CD8-positive, alpha-beta memory T cell (primary cell): ENCODE results near the gene SLC30A9. TPM values are rescaled to one million over a fixed set of nuclear protein-coding genes. Genes with fewer than 3 reads are reported as not detected.

Source experiments
- CTCF ChIA-PET: fragments of 350-600 bp; sonication (Branson Sonifier 250); formaldehyde crosslinking; loops from one replicate; lab custom pipeline; 2021; ENCODE audit warnings: antibody characterized with exemption; lab: Charles Lee
- POLR2A ChIA-PET: fragments of 350-600 bp; sonication (Branson Sonifier 250); formaldehyde crosslinking; loops from one replicate; lab custom pipeline; 2021; ENCODE audit warnings: antibody characterized with exemption; lab: Charles Lee
- DNase-seq, 5 donors: peaks; one replicate each; pipeline versions ENCODE4 v3.0.0 to v3.0.0-alpha.2; 2020 to 2022; ENCODE audit warnings: mixed read lengths in 1 of 5
- H3K27ac ChIP-seq: one replicate; pipeline ENCODE4 v1.7.0; 2013; ENCODE audit warnings: low read depth, mild to moderate bottlenecking, low read length, moderate library complexity
- H3K27me3 ChIP-seq: 2 replicates; pipeline ENCODE4 v1.7.0; 2013; ENCODE audit warnings: low read length, mild to moderate bottlenecking; ENCODE audit not compliant: insufficient read depth, poor library complexity, severe bottlenecking
- H3K36me3 ChIP-seq: 2 replicates; pipeline ENCODE4 v1.7.0; 2013; ENCODE audit warnings: mild to moderate bottlenecking, low read length, moderate library complexity; ENCODE audit not compliant: insufficient read depth
- H3K4me1 ChIP-seq: 2 replicates; pipeline ENCODE4 v1.7.0; 2013; ENCODE audit warnings: mild to moderate bottlenecking, low read length, moderate library complexity; ENCODE audit not compliant: insufficient read depth
- H3K4me3 ChIP-seq: 2 replicates; pipeline ENCODE4 v1.7.0; 2013; ENCODE audit warnings: mild to moderate bottlenecking, low read length
- H3K9me3 ChIP-seq: 2 replicates; pipeline ENCODE4 v1.7.0; 2013; ENCODE audit warnings: mild to moderate bottlenecking, low read length
- H3K27ac Mint-ChIP-seq, 8 donors: one replicate each; pipeline ENCODE4 v1.8.0; 2020 to 2021; ENCODE audit warnings: mixed read lengths in 8 of 8, mild to moderate bottlenecking in 6 of 8, inconsistent platforms in 3 of 8, moderate library complexity in 3 of 8
- H3K27me3 Mint-ChIP-seq, 2 donors: one replicate each; pipeline ENCODE4 v1.8.0; 2020 to 2021; ENCODE audit warnings: mixed read lengths in 2 of 2, mild to moderate bottlenecking in 1 of 2, moderate library complexity in 1 of 2
- H3K36me3 Mint-ChIP-seq, 3 donors: one replicate each; pipeline ENCODE4 v1.8.0; 2020 to 2021; ENCODE audit warnings: mixed read lengths in 3 of 3, inconsistent platforms in 1 of 3, mild to moderate bottlenecking in 1 of 3
- H3K4me1 Mint-ChIP-seq, 3 donors: one replicate each; pipeline ENCODE4 v1.8.0; 2020 to 2021; ENCODE audit warnings: mixed read lengths in 3 of 3, inconsistent platforms in 1 of 3, mild to moderate bottlenecking in 1 of 3
- H3K4me3 Mint-ChIP-seq, 7 donors: one replicate each; pipeline ENCODE4 v1.8.0; 2020 to 2021; ENCODE audit warnings: mixed read lengths in 7 of 7, mild to moderate bottlenecking in 6 of 7, moderate library complexity in 4 of 7, inconsistent platforms in 2 of 7
- H3K9me3 Mint-ChIP-seq, 5 donors: one replicate each; pipeline ENCODE4 v1.8.0; 2020 to 2022; ENCODE audit warnings: mixed read lengths in 5 of 5, mild to moderate bottlenecking in 3 of 5, moderate library complexity in 2 of 5, inconsistent platforms in 1 of 5
- polyA plus RNA-seq: library from polyadenylated mRNA; unstranded; fragments of 300-500 nt; fragmentation: Illumina TruSeq; gene quantifications from one replicate; pipeline ENCODE4 v1.2.3, GENCODE V29; 2021
- total RNA-seq, 2 experiments: library from RNA; stranded (reverse); gene quantifications; one replicate each; pipeline ENCODE4 v1.2.3, GENCODE V29; 2021

Gene SLC30A9
- total and polyA plus RNA-seq, 3 experiments from 2014 or later: 32.9 to 56.7 (median 54.3) TPM

DNA sequence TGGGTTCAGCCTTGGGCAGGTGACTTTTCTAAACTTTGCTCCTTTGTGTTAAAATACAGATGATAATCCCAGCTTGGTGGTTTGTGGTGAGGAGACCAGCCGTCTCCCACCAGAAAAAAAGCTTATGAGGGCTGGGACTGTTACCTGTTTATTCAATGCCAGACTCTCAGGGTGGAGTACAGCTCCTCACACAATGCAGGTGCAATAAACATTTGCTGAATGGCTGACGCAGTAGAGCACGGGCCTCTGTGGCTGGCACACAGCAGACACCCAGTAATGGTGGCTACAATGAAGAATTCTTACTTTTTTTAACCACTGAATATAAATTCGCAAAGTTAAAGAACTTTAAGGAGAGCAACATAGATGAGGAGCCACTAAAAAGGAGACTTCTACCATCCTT, 131.9 kb downstream of the SLC30A9 start:
- Histone ChIP-seq H3K9me3 (no peaks in the 10 kb centered on the region), H3K27me3 (no peaks in the 10 kb centered on the region), H3K4me3 (no peak overlapping the region), H3K36me3 (no peaks in the 10 kb centered on the region), H3K4me1 (no peaks in the 10 kb centered on the region), H3K27ac (no peak overlapping the region)
- CTCF ChIA-PET: no interaction called here
- no peak overlapping the region for H3K4me3 Mint-ChIP-seq
- H3K9me3 Mint-ChIP-seq: peaks cover 0 to 3% (median 0%) of the 10 kb centered on the region in 5 donors
- POLR2A ChIA-PET: no interaction called here
- H3K36me3 Mint-ChIP-seq: peaks cover 0 to 9% (median 1%) of the 10 kb centered on the region in 3 donors
- H3K4me1 Mint-ChIP-seq: no peaks in the 10 kb centered on the region
- no peak overlapping the region for H3K27ac Mint-ChIP-seq
- peaks cover 8 to 10% of the 10 kb centered on the region in 2 donors for H3K27me3 Mint-ChIP-seq
- no peak for DNase-seq

DNA sequence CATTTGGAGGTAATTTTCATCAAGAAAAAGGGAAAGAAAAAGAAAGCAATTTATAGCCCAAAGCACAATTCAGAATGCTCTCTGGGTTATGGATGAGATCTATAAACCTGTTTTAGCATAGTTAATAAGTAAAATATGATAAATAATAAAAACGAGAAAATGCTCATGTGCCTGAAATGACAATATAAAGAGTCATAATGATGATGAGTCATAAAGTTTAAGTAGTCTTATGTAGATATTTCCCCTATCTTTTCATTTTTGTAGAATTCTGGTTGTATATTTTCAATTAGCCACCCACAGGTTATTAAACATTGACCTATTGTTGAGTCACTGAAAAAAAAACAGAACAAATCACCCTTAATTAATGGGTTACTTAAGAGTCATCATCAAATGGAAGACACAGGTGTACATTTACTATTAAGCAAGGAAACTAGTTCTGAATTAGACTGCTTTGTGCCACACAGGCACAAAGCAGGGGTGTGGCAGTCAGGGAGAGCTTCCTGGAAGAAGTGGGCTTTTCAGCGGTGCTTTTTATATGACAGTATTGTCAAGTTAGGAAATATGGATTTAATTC, 132.8 kb downstream of the SLC30A9 start:
- ChIA-PET POLR2A (no interaction called here), CTCF (interaction anchor here (0.7 kb wide), 1 partner anchor 304 kb away, joined by 3 read pairs; no protein-coding TSS in a partner anchor)
- peaks cover 0 to 7% (median 1%) of the 10 kb centered on the region in 3 donors for H3K36me3 Mint-ChIP-seq
- H3K4me3 Mint-ChIP-seq: no peak overlapping the region
- peak overlapping the region in 1 of 8 donors; percentile 44 for H3K27ac Mint-ChIP-seq
- no peak for DNase-seq
- H3K9me3 Mint-ChIP-seq: peaks cover 0 to 3% (median 0%) of the 10 kb centered on the region in 5 donors
- Histone ChIP-seq H3K4me1 (no peaks in the 10 kb centered on the region), H3K9me3 (no peaks in the 10 kb centered on the region), H3K36me3 (no peaks in the 10 kb centered on the region), H3K4me3 (no peak overlapping the region), H3K27ac (no peak overlapping the region), H3K27me3 (no peaks in the 10 kb centered on the region)
- H3K4me1 Mint-ChIP-seq: no peaks in the 10 kb centered on the region
- peaks cover 8 to 10% of the 10 kb centered on the region in 2 donors for H3K27me3 Mint-ChIP-seq

DNA sequence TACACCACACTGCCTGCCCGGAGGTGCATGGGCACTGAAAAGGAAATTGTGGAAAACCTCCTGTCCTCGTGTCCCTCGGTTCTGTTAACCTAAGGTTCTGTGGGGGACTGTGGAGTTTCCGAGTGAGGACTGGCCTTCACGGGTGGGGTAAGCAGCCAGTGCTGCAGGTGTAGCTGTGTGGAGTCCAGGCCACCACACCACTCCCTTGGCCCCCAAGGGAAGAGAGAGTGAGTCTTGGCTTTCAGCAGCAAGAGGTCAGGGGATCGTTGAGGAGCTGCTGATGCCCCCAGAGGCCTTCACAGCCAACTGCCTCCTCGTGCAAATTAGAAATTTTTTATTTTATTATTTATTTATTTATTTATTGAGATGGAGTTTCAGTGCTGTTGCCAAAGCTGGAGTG, 141.8 kb downstream of the SLC30A9 start:
- no peaks in the 10 kb centered on the region for H3K4me1 Mint-ChIP-seq
- Histone ChIP-seq H3K36me3 (no peaks in the 10 kb centered on the region), H3K27me3 (no peaks in the 10 kb centered on the region), H3K27ac (no peak overlapping the region), H3K4me1 (no peaks in the 10 kb centered on the region), H3K9me3 (no peaks in the 10 kb centered on the region), H3K4me3 (no peak overlapping the region)
- H3K9me3 Mint-ChIP-seq: no peaks in the 10 kb centered on the region
- H3K36me3 Mint-ChIP-seq: no peaks in the 10 kb centered on the region
- CTCF ChIA-PET: no interaction called here
- no peaks in the 10 kb centered on the region for H3K27me3 Mint-ChIP-seq
- DNase-seq: no peak
- H3K27ac Mint-ChIP-seq: no peak overlapping the region
- POLR2A ChIA-PET: no interaction called here
- no peak overlapping the region for H3K4me3 Mint-ChIP-seq

DNA sequence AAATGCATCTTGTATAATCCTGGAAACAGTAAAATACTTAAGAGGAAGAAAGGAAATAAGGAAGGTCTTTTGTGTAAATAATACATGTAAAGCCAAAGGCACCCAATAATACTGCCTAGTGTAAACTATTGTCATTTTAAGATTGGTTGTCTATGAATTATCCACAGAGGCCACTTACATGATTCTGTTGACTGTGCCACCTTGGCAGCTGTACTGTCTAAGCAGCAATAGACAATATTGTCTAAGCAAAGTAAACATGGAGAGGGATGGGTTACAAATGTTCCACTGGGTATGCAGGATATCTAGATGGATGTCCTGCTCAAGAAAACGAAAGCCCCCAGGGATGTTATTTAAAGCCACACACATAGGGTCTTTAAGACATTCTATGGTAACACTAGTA, 142.7 kb downstream of the SLC30A9 start:
- no peak overlapping the region for H3K27ac ChIP-seq
- no peaks in the 10 kb centered on the region for H3K4me1 ChIP-seq
- DNase-seq: no peak
- Mint-ChIP-seq H3K9me3 (no peaks in the 10 kb centered on the region), H3K27me3 (peaks cover 0 to 1% of the 10 kb centered on the region in 2 donors), H3K4me3 (no peak overlapping the region), H3K36me3 (no peaks in the 10 kb centered on the region), H3K4me1 (no peaks in the 10 kb centered on the region), H3K27ac (no peak overlapping the region)
- POLR2A ChIA-PET: no interaction called here
- CTCF ChIA-PET: no interaction called here
- H3K9me3 ChIP-seq: no peaks in the 10 kb centered on the region
- no peak overlapping the region for H3K4me3 ChIP-seq
- no peaks in the 10 kb centered on the region for H3K27me3 ChIP-seq
- no peaks in the 10 kb centered on the region for H3K36me3 ChIP-seq

DNA sequence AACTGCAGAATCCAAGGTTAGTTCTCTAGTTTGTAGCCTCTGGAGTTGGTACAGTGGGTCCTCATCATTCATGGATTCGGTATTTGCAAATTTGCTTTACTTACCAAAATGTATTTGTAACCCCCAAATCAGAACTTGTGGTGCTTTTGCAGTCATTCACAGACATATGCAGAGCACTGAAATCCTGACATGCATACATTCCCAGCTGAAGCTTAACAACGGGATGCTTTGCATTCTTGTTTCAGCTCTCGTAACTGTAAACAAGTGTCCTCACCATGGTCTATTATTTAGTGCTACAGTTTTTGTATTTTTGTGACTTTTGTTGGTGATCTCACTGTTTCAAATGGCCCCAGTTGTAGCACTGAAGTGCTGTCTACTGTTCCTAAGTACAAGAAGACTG, 146.0 kb downstream of the SLC30A9 start:
- no peaks in the 10 kb centered on the region for H3K9me3 ChIP-seq
- H3K4me1 ChIP-seq: no peaks in the 10 kb centered on the region
- H3K4me3 ChIP-seq: no peak overlapping the region
- no peaks in the 10 kb centered on the region for H3K36me3 ChIP-seq
- no peak for DNase-seq
- no peaks in the 10 kb centered on the region for H3K27me3 ChIP-seq
- Mint-ChIP-seq H3K9me3 (peaks cover 0 to 2% (median 0%) of the 10 kb centered on the region in 5 donors), H3K36me3 (no peaks in the 10 kb centered on the region), H3K27me3 (peaks cover 3% of the 10 kb centered on the region in 2 donors), H3K4me3 (no peak overlapping the region), H3K27ac (no peak overlapping the region), H3K4me1 (no peaks in the 10 kb centered on the region)
- CTCF ChIA-PET: no interaction called here
- H3K27ac ChIP-seq: no peak overlapping the region
- POLR2A ChIA-PET: no interaction called here

Other genes with a start within 250 kb of the SLC30A9 start
- not detected for gene PHOX2B, start 241.8 kb upstream of the SLC30A9 start, total RNA-seq
- not detected for gene PHOX2B, start 241.8 kb upstream of the SLC30A9 start, polyA plus RNA-seq
- 10 to 100 TPM; 86.1 to 86.8 TPM for gene TMEM33, start 55.1 kb upstream of the SLC30A9 start, total RNA-seq
- gene TMEM33, start 55.1 kb upstream of the SLC30A9 start, polyA plus RNA-seq: 25.0 TPM
- under 1 TPM; 0.31 to 0.33 TPM for gene DCAF4L1, start 8.8 kb upstream of the SLC30A9 start, total RNA-seq
- gene DCAF4L1, start 8.8 kb upstream of the SLC30A9 start, polyA plus RNA-seq: not detected
- 1 to 10 TPM; 3.2 TPM for gene BEND4, start 162.1 kb downstream of the SLC30A9 start, total RNA-seq
- gene BEND4, start 162.1 kb downstream of the SLC30A9 start, polyA plus RNA-seq: 0.70 TPM